Dermis blood vessel endothelial cell (primary cell): ENCODE data around the gene KLB. TPM values are rescaled to one million over a fixed set of nuclear protein-coding genes. Genes with fewer than 3 reads are reported as not detected.
"Not testable (repeated sequence)": the region's sequence is repeated elsewhere in the genome, so short reads cannot be mapped to it uniquely, and the experiment has no call there.

Experiments
- DNase-seq: peaks from one replicate; pipeline ENCODE4 v3.0.0; 2010
- total RNA-seq: library from RNA; depleted of rRNA; stranded (reverse); fragments of >200 nt; gene quantifications from 2 replicates; pipeline ENCODE4 v1.2.3, GENCODE V29; 2014

Gene KLB
- total RNA-seq, 1 donor from 2014 or later = not detected

DNA sequence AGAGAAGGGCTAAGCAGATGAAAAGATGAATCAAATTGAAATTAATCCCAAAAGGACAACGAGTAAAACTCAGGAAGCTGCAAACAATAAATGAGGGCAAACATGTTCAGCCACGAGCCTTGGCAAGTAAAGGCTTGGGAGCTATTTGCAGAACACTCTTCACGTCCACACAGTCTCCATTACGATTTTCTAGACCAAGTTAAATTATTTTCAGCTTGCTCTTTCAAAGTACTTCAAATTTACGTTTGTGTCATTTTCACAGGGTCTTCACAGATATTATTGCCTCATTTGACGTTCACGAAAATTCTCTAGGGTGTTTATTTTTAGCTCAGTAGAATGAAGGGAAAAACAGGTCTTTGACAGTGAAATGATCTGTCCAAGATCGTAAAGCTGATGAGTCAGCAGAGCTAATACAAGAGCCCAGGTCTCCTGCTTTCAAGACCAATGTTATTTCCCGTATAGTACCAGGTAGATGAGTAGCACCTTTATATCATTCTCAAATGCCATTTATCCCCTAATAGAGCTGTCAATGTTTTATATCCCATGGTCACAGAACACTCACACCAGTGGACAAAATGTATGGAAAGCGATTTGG lies 20.9 kb downstream of the KLB start:
- no peak for DNase-seq

- no peak for DNase-seq
Observed at GRCh38 chr4:39429476-39430334, 23.0 kb downstream of the KLB start.

GRCh38 chr4:39433878-39434492 lies 27.3 kb downstream of the KLB start:
- no peak for DNase-seq

DNA sequence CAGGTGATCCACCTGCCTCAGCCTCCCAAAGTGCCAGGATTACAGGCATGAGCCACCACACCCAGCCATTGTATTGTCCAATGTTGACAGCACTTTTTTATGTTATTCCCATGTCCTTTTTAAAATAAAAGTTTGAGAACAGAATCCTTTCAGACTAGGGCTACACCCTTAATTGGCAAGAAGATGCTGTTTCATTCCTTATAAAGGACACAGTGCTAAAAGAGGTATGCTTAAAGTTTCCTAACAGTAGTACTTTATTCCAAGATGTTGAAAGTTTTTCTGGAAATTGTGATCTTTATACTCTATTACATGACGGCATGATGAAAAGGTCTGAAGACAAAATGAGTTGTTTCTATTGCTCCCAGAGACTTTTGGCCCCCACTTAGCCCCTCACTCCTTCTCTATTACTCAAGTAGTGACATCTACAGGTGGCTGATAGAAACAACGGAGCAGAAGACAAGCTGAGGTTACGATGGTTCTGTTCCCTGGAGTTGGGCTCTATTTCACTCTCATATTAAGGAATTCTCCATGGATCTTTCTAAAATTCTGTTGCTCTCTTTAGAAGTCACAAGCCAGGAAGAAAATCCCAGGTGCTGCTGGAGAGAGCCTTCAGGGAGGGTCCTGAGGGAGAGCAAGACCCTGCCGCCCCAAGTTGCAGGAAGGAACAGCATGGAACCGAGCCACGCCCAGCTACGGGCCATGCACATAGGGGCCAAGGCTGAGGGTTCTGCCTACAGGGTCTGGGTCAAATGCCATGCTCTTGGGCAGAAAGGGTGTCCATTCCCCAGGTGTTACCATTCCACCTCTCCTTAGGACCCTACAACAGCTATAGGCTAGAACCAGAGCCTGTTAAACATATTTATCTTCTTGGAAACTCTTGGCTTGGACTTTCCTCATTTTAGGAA lies 29.2 kb downstream of the KLB start:
- DNase-seq = peak; percentile 21

DNA sequence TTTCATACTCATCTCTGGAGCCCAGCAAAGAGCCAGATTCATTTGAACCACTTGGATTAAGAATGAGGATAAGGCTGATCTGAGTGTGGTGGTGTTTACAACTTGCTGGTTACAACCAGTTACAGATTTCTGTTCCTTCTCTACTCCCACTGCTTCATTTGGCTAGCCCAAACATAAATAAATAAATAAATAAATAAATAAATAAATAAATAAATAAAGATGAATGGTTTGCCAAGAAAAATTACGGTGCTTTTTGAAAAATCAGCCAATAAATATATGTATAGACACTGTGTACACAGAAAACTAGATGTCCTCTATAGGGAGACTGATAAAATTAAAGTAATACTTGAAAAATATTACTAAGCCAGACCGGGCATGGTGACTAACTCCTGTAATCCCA lies 34.9 kb downstream of the KLB start:
- no peak for DNase-seq

DNA sequence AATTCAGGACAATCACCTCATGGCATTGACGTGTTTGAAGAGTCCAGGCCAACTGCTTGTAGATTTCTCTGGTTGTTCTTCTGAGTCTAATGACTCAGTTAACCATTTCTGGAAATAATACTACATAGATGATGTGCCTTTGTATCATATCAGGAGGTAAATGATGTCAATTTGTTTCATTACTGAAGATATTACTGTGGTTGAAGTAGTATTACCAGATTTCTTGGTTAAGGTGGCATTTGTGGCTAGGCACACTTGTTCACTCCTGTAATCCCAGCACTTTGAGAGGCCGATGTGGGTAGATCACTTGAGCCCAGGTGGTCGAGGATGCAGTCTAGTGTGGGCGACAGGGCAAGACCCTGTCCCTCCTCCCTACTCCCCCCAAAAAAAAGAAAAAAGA lies 36.3 kb downstream of the KLB start:
- DNase-seq = no peak

- DNase-seq = no peak
Observed at GRCh38 chr4:39446483-39446841, 39.7 kb downstream of the KLB start.

DNA sequence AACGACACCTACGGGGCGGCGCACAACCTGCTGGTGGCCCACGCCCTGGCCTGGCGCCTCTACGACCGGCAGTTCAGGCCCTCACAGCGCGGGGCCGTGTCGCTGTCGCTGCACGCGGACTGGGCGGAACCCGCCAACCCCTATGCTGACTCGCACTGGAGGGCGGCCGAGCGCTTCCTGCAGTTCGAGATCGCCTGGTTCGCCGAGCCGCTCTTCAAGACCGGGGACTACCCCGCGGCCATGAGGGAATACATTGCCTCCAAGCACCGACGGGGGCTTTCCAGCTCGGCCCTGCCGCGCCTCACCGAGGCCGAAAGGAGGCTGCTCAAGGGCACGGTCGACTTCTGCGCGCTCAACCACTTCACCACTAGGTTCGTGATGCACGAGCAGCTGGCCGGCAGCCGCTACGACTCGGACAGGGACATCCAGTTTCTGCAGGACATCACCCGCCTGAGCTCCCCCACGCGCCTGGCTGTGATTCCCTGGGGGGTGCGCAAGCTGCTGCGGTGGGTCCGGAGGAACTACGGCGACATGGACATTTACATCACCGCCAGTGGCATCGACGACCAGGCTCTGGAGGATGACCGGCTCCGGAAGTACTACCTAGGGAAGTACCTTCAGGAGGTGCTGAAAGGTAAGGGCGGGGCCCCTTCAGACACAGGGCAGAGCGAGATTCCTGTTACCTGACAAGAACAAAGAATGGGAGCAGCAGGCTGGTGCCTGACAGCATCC lies 40.3 kb downstream of the KLB start:
- peak; percentile 83 for DNase-seq

GRCh38 chr4:39450618-39451017 lies 43.9 kb downstream of the KLB start:
- DNase-seq = no peak

DNA sequence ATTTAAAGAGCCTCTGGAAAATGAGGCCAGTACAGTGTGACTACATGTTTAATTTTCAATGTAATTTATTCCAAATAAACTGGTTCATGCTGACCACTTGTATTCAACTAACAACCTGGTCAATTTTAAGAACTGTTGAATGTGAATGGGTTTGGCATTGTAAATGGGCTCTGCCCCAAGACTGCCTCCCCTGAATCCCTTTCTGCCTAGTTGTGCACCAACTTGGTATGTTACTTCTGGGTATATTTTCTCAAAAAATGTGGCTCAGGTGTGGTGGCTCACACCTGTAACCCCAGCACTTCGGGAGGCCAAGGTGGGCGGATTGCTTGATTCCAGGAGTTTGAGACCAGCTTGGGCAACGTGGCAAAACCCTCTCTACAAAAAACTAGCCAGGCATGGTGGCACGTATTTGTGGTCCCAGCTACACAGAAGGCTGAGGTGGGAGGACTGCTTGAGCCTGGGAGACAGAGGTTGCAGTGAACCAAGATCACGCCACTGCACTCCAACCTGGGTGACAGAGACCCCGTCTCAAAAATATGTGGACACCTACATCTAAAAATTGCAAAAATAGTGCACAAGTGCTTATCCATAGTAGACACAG lies 44.8 kb downstream of the KLB start:
- DNase-seq = no peak

DNA sequence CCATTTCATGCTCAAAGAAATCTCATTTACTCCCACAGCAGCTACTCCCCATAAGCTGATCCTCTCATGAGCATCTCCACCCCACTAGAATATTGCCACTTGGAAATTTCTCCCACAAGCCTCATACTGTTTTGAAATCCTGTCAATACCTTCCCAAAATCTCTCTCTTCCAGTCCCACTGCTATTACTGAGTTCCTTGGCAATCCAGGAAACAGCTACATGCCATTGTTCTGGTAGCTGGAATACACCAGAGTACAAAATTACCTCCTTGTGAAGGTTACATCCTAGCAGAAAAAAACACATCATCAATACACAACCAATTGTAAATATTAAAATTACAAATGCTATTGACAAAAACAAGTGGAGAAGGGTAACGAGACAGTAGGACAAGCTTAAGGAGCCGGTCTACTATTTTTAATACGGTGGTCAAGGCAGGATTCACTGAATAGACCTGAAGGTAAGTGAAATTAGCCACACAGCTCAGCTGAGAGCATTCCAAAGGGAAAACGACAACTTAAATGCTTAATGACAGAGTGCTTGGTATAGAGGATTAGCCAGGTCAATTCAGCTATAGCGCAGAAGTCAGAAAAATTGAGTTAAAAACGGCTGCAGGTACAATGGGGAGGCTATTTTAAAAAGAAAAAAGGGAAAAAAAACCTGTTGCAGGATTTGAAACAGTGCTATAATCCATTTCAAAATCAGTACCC lies 45.6 kb downstream of the KLB start:
- no peak for DNase-seq

GRCh38 chr4:39452860-39453587 lies 46.3 kb downstream of the KLB start:
- DNase-seq = no peak

GRCh38 chr4:39453738-39454137 lies 47.0 kb downstream of the KLB start:
- no peak for DNase-seq

- no peak for DNase-seq
Observed at GRCh38 chr4:39455486-39455885, 48.8 kb downstream of the KLB start.

GRCh38 chr4:39456946-39457763 lies 50.4 kb downstream of the KLB start:
- DNase-seq = no peak

DNA sequence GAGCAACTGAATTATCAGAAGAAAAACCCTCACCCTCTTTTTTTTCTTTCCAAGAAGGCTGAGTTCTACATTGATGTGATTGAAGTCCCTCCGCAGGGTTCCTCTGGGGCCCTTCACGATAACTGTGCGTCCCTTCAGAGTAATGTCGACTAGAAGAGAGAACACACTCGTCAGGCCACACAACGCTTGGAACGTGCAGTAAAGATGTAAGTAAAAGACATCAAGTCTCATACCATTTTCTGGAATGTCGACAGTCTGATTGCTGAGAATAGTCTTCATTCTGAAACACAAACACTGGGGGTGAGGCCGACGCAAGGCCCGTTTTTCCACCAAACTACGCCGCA lies 51.4 kb downstream of the KLB start:
- DNase-seq = not testable (repeated sequence)

- DNase-seq = peak; percentile 100
Observed at GRCh38 chr4:39458505-39459300, 52.0 kb downstream of the KLB start, which contains the start of the genes LIAS and RPL9. Gene LIAS, plus strand, starts transcription at chr4:39459056. Its CDS starts 62 bp downstream, at chr4:39459118. Gene RPL9, minus strand, starts transcription at chr4:39458922. Its CDS starts 483 bp downstream, at chr4:39458439.

DNA sequence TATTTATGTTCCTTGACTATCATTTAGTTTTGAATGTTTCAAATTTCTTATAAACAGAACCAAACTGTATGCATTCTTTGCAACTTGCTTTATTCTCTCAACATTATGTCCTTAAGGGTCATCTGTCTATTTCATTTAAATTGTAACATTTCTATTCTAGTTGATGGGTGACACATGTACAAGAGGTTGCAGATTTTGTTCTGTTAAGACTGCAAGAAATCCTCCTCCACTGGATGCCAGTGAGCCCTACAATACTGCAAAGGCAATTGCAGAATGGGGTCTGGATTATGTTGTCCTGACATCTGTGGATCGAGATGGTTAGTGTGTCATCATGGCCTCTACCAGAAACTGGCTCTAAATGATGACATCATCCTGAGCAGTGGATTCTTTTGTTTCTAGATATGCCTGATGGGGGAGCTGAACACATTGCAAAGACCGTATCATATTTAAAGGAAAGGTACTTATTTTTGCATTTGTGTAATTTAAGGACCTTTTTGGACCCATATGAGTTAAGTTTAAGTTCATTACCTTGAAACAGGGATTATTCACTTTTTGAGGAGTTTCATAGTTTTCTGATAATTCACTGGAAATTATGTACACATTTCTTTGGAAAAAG lies 58.3 kb downstream of the KLB start:
- DNase-seq = peak; percentile 87
